HG03139 (cell line): ENCODE data around the gene THEMIS.

ENCODE experiments used
- ATAC-seq: cut with Tn5 transposase; IDR thresholded peaks from one replicate; pipeline ENCODE4 v1.9.1; 2021; ENCODE audit not compliant: unreplicated experiment

The THEMIS gene

DNA sequence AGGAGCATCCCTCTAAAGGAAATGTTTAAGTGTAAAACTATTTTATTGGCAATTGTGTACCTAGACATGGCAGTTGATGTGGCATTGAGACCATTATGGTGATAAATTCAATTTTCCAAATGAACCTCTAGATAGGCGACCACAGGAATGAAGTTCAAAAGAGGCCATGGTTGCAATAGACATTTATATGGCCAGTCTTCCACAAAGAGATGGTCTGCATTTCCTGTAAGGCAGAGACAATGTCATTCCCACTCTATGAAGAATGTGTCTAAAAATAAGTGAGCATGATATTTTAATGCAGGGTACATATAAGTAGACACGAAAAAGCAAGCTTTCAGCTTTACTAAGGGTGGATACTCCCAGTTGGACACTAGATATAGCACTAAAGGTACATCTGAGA, 40.9 kb downstream of the THEMIS start:
- ATAC-seq: no peak

DNA sequence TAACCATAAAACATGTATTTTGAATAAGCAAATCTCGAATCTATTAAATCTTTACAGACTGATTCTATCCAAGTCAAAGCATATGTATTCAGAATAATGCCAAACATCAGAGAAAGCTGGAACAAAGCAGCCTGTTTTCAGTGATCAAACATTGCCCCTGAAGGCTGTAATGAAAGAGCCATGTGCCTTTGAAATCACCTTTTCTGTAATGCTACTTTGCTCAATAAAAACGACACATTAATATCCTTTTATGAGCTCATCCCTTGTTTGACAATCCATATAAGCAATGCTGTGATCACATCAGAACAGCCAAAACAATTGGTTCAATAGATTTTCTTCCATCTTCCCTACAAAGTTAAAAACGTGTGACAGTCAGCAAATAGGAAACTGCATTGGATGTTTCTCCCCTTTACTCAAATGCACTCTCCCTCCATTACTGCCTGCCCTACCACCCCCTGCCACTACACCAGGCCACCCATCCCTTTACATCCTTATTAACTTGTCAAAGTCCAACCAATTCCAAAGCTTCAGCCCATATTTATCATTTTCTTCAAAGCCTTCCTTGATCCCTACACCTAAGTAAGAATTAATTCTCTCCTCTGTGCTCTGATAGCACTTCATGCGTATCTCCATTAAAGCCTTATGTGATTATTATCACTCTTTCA, 42.0 kb downstream of the THEMIS start:
- no peak for ATAC-seq

DNA sequence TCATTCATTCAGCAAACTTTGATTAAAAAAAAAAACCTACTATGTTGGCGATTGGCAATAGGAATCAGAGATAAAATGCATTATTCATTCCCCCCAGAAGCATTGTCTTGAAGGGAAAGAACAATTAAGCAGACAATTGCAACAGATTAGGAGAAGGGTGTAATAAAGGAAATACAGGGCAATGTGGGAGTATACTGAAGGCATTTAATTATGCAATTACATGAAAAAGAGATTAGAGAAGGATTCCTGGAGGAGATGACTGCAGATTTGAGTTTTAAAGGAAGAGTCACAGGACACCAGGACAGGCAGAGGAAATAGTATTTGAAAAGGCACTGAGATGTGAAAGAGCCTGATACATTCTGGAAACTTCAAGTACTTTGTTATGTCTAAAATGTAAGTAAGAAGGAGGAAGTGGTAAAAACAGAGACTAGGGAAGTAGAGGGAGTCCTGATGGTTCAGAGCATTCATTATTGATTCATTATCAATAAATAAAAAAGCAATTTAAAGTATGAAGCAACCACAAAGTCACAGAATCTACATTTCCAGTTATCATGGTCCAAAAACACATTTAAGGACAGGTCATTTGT, 43.7 kb downstream of the THEMIS start:
- ATAC-seq: no peak

DNA sequence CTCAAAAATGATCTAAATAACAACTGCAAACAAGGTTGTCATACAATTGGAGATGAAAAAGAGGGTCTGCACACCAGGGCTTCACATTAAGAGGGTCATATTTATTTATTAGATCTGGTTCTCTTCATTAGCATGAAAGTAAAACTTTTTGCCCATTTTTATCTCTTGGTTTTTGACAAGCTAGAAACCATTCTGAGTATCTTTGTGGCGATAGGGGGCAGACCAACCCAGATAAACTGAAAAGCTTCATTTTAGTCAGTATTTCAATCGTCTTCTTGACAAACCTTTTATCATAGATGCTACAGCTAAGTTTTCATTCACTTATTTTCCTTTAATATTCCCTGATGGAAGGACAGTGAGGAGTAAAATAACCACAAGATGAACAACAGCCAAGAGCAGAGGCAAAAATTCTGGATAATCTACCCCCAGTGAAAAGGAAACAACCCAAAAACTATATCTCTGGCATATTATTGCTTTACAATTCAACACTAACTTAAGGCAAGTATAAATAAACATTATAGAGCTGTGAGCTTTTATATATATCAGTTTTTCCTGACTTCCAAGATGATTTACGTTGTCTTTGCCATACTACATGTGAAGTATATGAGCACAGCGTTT, 45.2 kb downstream of the THEMIS start:
- no peak for ATAC-seq

DNA sequence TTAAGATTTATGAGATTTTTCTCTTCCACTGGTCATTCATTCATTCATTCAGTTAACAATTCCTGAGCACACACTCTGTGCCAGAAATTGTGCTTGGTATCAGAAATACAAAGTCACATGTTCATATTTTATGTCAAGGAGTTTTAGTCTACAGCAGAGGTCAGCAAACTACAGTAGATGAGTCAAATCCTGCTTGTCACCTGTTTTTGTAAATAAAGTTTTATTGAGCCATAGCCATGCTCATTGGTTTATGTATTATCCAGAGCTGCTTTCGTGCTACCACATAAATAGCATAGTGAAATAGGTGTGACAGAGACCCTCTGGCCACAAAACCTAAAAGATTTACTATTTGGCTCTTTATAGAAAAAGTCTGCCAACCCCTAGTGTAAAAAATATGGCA, 46.8 kb downstream of the THEMIS start:
- ATAC-seq: no peak

DNA sequence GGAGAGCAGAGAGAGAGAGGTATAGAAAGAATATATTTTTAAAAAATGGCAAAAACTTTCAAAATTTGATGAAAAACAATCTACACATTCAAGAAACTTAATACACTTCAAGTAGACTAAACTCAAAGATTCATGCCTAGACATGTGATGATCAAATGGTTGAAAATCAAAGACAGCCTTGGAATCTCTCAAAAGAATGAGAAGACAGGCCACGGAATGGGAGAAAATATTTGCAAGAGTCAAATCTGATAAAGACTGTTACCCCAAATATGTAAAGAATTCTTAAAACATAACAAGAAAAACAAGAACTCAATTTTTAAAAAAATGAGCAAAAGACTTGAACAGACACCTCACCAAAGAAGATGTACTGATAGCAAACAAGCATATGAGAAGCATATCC, 49.7 kb downstream of the THEMIS start:
- ATAC-seq: no peak

DNA sequence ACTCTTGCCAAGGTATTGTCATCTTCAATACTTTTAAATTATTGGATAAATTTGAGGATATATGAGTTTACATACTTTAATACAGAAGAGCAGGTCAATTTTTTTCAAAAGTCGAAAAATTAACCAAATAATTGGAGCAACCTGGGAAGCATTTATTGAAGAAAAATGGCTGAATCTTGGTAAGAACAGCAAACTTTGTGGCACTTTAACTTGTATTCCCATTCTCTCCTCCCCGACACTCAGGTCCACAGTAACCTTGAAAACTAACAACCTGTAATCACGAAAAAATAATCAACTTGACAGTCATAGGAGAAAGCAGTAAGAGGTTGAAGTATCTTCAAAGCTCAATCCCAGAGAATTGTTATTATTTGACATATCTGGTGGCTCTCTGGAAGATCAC, 55.6 kb downstream of the THEMIS start:
- no peak for ATAC-seq

DNA sequence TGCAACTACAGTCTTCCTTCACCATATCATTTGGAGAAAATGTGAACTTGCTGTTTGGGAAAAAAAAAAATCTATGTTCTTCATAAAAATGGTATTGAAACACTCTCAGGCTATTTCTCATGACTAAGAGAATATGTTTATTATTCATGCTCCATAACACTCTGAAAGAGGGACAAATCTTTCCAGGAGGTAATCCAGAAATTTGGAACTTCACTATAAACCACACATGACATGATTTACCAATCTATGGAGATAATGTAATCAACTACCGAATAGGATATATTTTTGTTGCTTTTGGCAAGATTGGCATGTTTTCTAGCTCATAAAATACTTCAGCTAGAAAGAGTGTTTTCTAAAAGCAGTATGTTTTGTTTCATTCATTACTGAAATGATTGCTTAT, 56.3 kb downstream of the THEMIS start:
- ATAC-seq: no peak

DNA sequence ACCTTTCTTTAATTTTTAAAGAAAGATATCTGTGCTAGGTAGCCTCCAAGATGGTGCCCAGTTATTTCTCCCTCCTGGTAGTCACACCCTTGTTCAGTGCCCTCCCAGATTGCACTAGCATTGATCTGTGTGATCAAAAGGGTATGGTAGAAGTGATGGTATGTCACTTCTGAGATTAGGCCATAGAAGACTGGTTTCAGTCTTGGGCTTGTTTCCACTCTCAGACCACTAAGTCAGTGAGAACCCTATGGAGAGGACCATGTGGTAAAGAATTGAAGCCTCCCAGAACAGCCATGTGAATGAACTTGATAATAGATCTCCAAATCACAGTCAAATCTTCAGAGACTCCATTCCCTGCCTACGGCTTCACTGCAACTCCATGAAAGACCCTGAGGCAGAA, 57.3 kb downstream of the THEMIS start:
- no peak for ATAC-seq

DNA sequence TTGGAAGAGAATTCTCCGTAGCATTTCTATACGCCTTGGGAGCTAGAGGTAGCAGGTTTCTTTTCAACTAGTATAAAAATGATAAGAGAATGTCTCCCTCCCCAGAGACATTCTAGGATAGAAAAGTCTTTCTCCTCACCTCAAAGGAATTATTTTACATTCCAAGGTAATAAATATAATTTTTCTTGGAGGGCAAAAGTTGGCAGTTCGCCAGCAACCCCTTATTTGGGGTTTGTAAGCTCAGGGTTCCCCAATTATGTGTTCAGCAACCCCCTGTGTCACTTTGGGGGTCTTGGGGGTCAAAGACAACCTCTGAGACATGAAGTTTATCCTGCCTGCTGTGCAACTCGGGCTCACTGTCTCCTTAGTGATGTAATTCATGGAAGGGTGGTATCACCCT, 58.3 kb downstream of the THEMIS start:
- ATAC-seq: no peak

DNA sequence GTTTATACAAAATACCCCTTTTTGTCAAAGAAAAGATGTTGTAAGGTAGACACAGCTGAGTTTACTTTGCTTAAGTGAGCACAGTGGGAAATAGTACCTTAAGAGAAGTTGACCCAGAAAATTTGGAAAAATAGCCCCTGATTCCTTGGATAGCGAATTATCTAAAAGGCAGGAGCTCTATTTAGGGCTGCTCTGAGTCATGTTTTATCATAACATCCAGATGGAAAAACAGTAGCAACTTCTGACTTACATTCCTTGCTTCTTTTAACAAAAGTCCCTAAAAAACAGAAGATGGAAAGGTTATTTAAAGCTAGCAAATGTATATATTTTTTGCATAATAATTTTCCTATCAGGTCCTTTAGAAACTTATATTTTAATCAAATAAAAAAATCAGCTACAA, 59.0 kb downstream of the THEMIS start:
- no peak for ATAC-seq

DNA sequence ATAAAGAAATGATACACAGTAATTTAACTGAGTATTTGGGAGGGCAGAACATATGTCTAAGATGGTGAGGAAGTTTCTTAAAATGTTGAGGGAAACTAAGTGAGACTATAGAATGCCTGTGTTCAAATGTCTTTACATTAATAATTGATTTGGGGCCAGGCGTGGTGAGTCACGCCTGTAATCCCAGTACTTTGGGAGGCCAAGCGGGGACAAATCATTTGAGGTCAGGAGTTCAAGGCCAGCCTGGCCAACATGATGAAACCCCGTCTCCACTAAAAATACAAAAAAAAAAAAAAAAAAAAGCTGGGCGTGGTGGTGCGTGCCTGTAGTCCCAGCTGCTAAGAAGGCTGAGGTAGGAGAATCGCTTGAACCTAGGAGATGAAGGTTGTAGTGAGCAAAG, 66.7 kb downstream of the THEMIS start:
- no peak for ATAC-seq

DNA sequence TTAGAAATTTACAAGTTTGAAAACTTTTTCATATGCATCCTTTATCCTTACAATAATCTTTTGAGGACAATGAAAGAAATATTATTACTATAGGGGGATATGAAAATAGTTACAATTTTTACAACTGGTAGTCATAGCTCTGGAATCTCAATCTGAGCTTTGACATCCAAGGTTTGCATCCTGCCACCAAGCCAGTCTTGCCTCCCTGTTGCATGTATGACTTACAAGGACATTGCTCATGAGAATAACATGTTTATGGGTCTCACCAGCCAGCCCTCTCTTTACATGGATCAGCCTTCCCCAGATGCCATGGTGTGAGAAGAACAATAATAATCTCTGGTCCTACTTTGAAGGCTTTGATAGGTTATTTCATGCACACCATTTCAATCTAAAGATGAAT, 67.5 kb downstream of the THEMIS start:
- no peak for ATAC-seq

DNA sequence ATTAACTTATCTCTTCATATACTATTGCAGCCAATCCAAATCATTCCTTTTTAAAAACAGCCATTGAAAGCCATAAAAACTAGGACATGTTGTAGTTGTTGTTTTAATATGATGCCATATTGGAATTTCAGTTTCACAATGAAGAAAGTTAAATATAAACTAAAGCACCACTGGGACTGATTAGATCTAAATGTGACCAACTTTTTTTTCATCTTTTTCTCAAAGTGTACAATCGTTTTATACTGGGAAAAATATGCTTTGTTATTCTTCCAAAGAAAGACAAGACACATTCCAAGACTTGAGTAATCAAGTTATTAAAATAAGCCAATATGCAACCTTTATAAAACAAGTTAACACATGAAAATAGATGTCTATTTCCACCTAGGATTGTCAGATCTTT, 68.5 kb downstream of the THEMIS start:
- no peak for ATAC-seq

DNA sequence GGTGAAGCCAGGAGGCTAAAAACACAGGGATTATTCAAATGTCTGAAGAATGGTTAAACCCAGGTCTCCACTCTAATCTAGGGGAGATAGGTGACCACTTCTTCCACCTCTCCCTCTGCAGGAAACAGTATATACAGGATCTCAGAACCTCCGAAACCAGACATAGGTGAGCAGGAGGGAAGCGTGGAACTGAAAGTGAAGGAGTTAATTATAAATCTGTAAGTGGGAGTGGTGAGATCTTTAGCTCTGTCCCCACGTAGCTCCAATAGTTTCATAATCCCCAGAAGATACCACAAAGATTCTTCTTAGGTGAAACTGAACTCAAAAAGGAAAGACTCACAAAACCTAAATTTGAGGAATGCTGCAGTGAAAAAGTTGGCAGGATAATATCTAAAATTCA, 76.8 kb downstream of the THEMIS start:
- no peak for ATAC-seq

DNA sequence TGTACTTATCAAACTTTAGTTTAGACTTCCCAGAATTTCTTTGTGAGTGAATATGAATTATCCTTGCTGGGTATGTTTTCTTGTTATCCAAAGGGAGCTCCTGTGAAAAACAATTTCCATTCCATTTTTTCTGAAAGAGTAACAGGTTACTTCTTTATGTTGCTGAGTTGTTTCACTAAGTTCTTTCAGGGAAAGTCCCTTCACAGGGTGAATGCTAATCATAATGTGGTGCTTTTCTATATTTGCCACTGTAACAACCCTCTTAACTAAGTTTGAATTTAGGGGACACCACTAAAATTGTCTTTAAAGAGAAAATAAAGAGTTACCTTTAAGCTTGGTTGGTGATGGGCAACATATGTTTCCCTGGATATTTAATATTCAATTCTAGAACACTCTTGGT, 79.4 kb downstream of the THEMIS start:
- no peak for ATAC-seq

DNA sequence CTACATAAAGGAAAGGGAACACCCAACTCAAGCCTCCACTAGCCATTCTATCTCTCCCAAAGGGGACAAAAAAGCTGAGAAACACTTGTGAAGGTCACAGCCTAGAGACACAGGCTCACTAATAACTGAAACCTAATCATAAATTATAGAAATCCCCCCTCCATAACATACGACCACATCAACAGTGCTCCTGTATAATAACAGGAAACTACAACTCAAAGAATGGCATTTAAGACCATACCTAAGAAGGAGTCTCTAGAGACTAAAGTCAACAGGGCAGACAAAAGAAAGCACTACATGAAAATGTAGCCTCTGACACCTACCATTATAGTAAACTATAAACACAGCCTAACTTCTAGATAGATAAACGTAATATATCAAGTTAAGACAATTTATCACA, 82.7 kb downstream of the THEMIS start:
- no peak for ATAC-seq

DNA sequence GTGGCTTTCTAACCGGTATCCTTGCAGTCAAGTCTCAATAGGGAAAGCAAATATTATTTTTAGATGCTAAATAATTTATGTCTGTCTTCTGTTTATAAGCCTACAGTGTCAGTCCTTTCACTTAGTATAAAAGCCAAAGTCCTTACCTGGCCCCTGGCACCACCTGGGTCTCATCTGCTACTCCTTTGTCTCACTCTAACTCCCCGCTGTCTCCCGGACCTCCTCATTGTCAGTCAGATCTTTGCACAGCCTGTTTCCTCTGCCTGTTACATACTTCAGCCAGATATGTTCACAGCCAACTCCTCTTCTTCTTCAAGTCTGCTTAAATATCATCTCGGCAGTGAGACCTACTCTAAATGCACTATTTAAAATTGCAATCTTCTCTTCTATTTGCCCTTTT, 84.2 kb downstream of the THEMIS start:
- no peak for ATAC-seq

DNA sequence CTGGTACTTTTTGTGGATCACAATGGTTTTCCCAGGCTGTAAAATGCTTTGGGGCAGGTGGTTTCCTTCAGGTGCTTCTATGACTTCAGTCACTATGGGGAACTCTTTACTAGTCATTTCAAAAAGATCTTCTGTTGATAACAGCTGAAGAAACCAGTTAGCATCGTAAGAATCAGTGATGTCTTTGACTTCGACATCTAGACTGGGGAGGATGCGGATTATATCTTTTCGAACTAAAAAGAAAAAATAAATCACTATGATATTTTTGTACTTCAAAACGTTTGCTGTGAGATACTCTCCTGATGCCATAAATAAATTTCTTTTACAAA, 87.2 kb downstream of the THEMIS start:
- ATAC-seq: no peak

DNA sequence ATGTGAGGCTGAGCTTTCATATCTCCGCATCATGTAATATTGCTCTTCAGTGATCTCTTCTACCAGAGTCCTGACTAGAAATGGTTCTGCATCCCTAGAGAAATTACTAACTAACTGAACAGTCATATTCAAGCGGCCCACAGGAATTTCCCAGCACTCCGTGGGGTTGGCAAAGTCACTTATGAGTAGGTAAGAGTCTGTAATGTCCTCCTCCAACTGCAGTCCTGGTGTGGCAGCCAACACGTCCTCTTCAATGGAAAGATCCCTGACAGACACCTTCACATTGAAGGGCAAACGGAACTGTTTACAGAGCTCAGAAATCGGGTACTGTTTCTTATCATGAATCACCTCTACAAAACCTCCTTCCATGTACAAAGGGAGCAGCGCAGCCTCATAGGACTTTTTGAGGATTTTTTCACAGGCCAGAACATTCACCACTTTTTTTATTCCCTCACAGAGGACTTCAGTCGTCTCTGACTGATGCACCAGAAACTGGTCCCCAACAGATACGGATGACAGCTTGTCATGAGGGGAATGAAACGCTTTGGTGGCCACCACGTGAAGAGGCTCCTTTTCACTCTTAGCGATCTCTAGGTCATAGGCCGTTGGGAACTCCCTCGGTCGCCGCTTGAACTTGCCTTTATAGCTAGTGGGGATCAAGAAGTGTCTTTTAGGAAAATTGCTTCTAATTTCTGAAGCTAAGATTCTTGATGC, 87.7 kb downstream of the THEMIS start:
- ATAC-seq: no peak

DNA sequence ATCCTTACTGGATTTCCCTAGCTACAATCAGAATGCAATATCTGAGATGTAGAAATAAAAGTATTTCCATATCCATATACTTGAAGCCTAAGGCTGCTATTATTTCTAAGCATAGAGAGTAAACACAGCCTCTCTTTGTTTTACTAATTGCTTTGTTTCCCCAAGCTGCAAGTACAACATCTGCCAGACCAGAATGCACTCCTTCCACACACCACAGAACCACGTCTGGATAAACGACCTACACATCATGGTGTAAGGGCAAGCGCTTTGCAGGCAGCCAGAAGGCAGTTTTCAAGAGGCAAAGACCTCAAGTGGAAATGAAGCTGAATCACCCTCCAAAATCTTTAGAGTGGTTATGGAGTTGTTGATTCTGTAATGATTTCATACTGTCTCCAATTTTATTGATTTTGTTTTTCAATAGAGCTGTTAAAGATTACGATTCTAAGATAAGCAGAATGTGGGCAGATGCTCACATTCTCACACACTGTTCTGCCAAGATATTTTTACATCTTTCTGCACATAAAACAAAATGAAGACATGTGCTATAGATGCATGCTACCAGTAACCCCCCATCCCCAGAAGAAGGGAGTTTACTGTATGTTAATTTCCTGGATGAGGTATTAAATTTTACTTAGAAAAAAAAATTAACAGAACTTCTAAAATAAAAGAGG, 88.8 kb downstream of the THEMIS start:
- no peak for ATAC-seq
